ENCODE measurements around the gene CCDC134. TPM values are rescaled to one million over a fixed set of nuclear protein-coding genes. Genes with fewer than 3 reads are reported as not detected.
"Not testable (repeated sequence)": the region's sequence is repeated elsewhere in the genome, so short reads cannot be mapped to it uniquely, and the experiment has no call there.

Gene CCDC134
- total RNA-seq, 4 donors from 2014 or later = 10.1 to 22.0 (median 15.2) TPM

DNA sequence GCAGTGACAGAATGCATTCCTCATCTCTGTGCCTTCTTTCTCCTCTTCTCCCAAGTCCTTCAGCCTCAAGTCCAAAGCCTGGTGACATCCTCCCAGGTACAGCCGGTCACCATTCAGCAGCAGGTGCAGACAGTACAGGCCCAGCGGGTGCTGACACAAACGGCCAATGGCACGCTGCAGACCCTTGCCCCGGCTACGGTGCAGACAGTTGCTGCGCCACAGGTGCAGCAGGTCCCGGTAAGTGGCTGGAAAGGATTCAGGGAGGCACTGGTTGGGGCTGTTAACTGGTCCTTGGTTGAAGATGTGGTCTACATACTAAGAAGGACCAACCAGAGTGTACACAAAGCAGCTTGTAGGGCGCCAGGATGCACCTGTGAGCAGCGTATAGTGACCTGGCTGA lies 68.1 kb downstream of the CCDC134 start:
- whole genome bisulfite sequencing = 96% methylated on average over 10 of the region's 10 CpGs
- TF ChIP-seq, protein P1, sequence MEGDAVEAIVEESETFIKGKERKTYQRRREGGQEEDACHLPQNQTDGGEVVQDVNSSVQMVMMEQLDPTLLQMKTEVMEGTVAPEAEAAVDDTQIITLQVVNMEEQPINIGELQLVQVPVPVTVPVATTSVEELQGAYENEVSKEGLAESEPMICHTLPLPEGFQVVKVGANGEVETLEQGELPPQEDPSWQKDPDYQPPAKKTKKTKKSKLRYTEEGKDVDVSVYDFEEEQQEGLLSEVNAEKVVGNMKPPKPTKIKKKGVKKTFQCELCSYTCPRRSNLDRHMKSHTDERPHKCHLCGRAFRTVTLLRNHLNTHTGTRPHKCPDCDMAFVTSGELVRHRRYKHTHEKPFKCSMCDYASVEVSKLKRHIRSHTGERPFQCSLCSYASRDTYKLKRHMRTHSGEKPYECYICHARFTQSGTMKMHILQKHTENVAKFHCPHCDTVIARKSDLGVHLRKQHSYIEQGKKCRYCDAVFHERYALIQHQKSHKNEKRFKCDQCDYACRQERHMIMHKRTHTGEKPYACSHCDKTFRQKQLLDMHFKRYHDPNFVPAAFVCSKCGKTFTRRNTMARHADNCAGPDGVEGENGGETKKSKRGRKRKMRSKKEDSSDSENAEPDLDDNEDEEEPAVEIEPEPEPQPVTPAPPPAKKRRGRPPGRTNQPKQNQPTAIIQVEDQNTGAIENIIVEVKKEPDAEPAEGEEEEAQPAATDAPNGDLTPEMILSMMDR (IDR thresholded peaks at IDR 0.05) = no peak
- TF ChIP-seq EP300 (IDR thresholded peaks at IDR 0.05) = no peak
- TF ChIP-seq POLR2AphosphoS5 (IDR thresholded peaks at IDR 0.05) = no peak
- TF ChIP-seq POLR2A (IDR thresholded peaks at IDR 0.05) = no peak
- peaks cover 64% of the 10 kb centered on the region for H3K36me3 ChIP-seq

DNA sequence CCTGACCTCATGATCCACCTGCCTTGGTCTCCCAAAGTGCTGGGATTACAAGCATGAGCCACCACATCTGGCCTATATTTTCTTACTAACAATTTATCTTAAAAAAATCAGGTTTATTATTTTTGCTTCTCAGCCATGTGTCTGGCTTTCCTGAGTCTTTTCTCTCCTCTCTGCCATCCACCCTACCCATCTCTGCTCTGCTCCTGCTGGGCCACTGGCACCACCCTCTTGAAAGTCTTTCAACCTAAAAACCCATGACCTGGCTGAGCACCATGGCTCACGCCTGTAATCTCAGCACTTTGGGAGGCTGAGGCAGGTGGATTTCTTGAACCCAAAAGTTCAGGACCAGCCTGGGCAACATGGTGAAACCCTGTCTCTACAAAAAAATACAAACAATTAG lies 69.6 kb downstream of the CCDC134 start:
- H3K4me3 ChIP-seq; H3K9me3 ChIP-seq; DNase-seq (ENCODE audit: low spot score in 2 of 2); H3K27me3 ChIP-seq; H3K27ac ChIP-seq; H3K4me1 ChIP-seq: not testable (repeated sequence)
- H3K36me3 ChIP-seq = peaks cover 80% of the 10 kb centered on the region
- WGBS = 100% methylated on average over 1 of the region's 1 CpG

More for the DNA sequence above, 68.1 kb downstream of the CCDC134 start:
- no peaks in the 10 kb centered on the region for H3K9me3 ChIP-seq
- no peak overlapping the region for H3K27ac ChIP-seq
- DNase-seq (ENCODE audit: low spot score in 2 of 2) = no peak
- H3K4me1 ChIP-seq = peaks cover under 1% of the 10 kb centered on the region
- H3K27me3 ChIP-seq = no peaks in the 10 kb centered on the region
- H3K4me3 ChIP-seq = no peak overlapping the region

DNA sequence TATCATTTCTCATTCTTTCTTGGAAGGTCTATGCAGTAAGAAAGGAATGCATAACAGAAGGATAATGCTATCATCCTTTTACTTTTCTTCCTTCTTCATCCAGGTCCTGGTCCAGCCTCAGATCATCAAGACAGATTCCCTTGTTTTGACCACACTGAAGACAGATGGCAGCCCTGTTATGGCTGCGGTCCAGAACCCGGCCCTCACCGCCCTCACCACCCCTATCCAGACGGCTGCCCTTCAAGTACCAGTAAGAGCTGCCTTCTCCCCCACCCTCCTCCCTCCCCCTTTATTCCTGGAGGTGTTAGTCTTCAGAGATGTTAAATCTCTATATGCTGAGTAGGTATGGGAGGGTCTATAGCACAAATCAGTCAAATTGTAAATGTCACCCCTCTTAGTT lies 70.3 kb downstream of the CCDC134 start:
- Histone ChIP-seq H3K9me3 (no peaks in the 10 kb centered on the region), H3K36me3 (peaks cover 87% of the 10 kb centered on the region), H3K27ac (no peak overlapping the region), H3K4me1 (no peaks in the 10 kb centered on the region), H3K27me3 (no peaks in the 10 kb centered on the region), H3K4me3 (no peak overlapping the region)
- TF ChIP-seq POLR2AphosphoS5 (IDR thresholded peaks at IDR 0.05) (no peak), EP300 (IDR thresholded peaks at IDR 0.05) (no peak), POLR2A (IDR thresholded peaks at IDR 0.05) (no peak)
- TF ChIP-seq, protein P1 (IDR thresholded peaks at IDR 0.05) = no peak
- DNase-seq (ENCODE audit: low spot score in 2 of 2) = no peak
- 89% methylated on average over 4 of the region's 4 CpGs for WGBS

DNA sequence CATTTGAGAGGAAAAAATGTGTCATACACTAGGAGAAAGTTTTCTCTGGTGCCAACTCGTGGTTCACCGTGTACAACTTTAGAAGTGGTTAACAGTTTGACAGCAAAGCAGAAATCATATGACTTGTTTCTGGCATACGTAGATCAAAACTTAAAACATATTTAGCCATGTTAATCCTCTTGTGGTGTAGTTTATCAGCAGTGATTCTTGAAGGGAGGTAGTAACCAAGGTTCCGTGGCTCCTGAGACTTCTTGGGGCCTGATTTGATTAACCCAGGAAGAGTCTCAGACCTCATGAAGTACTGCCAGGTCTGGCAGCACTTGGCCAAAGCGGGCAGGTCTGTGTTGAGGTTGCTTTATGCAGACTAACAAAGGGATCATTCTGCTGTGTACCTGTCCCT lies 72.9 kb downstream of the CCDC134 start:
- 67% methylated on average over 5 of the region's 5 CpGs for WGBS
- H3K27me3 ChIP-seq = no peaks in the 10 kb centered on the region
- DNase-seq (ENCODE audit: low spot score in 2 of 2) = no peak
- H3K4me1 ChIP-seq = no peaks in the 10 kb centered on the region
- TF ChIP-seq POLR2A (IDR thresholded peaks at IDR 0.05) (no peak), POLR2AphosphoS5 (IDR thresholded peaks at IDR 0.05) (no peak), EP300 (IDR thresholded peaks at IDR 0.05) (no peak)
- TF ChIP-seq, protein P1 (IDR thresholded peaks at IDR 0.05) = no peak
- no peak overlapping the region for H3K4me3 ChIP-seq
- H3K27ac ChIP-seq = no peak overlapping the region
- H3K9me3 ChIP-seq = no peaks in the 10 kb centered on the region
- peaks cover 92% of the 10 kb centered on the region for H3K36me3 ChIP-seq

DNA sequence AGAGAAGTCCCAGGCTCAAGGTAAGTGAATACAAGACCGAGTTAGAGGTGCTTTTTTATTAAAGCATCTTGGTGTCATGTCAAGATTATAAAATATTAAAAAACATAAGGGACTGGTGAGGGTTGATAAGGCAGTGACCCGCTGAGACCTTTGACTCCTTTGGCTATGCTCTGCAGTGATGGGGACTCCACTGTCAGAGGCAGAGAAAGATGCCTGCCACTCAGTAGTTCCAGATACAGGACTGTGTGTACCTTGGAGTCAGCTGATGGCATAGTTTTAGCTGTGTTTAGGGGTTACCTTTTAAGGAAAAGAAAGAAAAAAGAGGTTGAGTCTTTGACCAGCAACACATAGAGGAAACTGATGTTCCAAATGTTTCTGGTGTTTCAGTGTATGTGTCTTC lies 73.6 kb downstream of the CCDC134 start:
- no peak for TF ChIP-seq POLR2AphosphoS5 (IDR thresholded peaks at IDR 0.05)
- no peak for TF ChIP-seq POLR2A (IDR thresholded peaks at IDR 0.05)
- TF ChIP-seq, protein P1 (IDR thresholded peaks at IDR 0.05) = no peak
- TF ChIP-seq EP300 (IDR thresholded peaks at IDR 0.05) = no peak
- 92% methylated on average over 2 of the region's 2 CpGs for WGBS

More for the DNA sequence above, 73.6 kb downstream of the CCDC134 start:
- Histone ChIP-seq H3K4me3 (no peak overlapping the region), H3K36me3 (peaks cover 91% of the 10 kb centered on the region), H3K9me3 (no peaks in the 10 kb centered on the region), H3K27ac (no peak overlapping the region), H3K4me1 (no peaks in the 10 kb centered on the region), H3K27me3 (no peaks in the 10 kb centered on the region)
- no peak for DNase-seq (ENCODE audit: low spot score in 2 of 2)

All from suprapubic skin (tissue), 4 donors.